GM12891 (cell line): Measurements from ENCODE around the gene DENND1A.

ENCODE experiments used
- PAX5 ChIP-seq: IDR thresholded peaks from 2 replicates; pipeline ENCODE4 v1.6.1; 2011; ENCODE audit warnings: low read length, moderate library complexity, mild to moderate bottlenecking; ENCODE audit not compliant: insufficient read depth, severe bottlenecking
- POLR2A ChIP-seq: IDR thresholded peaks from 2 replicates; pipeline ENCODE4 v1.6.1; 2011; ENCODE audit warnings: low read depth, low read length, control low read depth
- POLR2AphosphoS5 ChIP-seq: IDR thresholded peaks from 2 replicates; pipeline ENCODE4 v1.6.1; 2011; ENCODE audit warnings: low read depth, low read length, control low read depth
- POU2F2 ChIP-seq: IDR thresholded peaks from 2 replicates; pipeline ENCODE4 v1.6.1; 2011; ENCODE audit warnings: low read depth, mild to moderate bottlenecking, control low read depth, low read length, moderate library complexity
- SPI1 ChIP-seq: IDR thresholded peaks from 2 replicates; pipeline ENCODE4 v1.6.1; 2011; ENCODE audit warnings: low read depth, low read length, control low read depth
- TAF1 ChIP-seq: IDR thresholded peaks from 2 replicates; pipeline ENCODE4 v1.6.1; 2011; ENCODE audit warnings: low read depth, low read length, control low read depth

GRCh38 chr9:123792501-123792900, 137.4 kb downstream of the DENND1A start:
- TF ChIP-seq SPI1 (no peak), POLR2AphosphoS5 (no peak), POLR2A (no peak), TAF1 (no peak), PAX5 (no peak), POU2F2 (no peak)
